Liver (tissue), 9 donors: ENCODE data around the gene KNCN. TPM values are rescaled to one million over a fixed set of nuclear protein-coding genes. Genes with fewer than 3 reads are reported as not detected.

Experiments
- DNase-seq: peaks from one replicate; pipeline ENCODE4 v3.0.0-alpha.2; 2017; ENCODE audit warnings: low spot score
- H3K27ac ChIP-seq, 2 donors: one replicate each; pipeline ENCODE4 v1.7.0; 2013; ENCODE audit warnings: inconsistent platforms in 2 of 2, low read length in 2 of 2, control low read depth in 1 of 2, low read depth in 1 of 2, mild to moderate bottlenecking in 1 of 2
- H3K27me3 ChIP-seq, 4 donors: one replicate each; pipeline versions ENCODE4 v1.6.1 to v1.7.0; 2013; ENCODE audit warnings: low read length in 3 of 4, inconsistent platforms in 1 of 4, mild to moderate bottlenecking in 1 of 4, moderate library complexity in 1 of 4; ENCODE audit not compliant: control insufficient read depth in 4 of 4, insufficient read depth in 4 of 4
- H3K36me3 ChIP-seq, 4 donors: one replicate each; pipeline versions ENCODE4 v1.6.1 to v1.7.0; 2013; ENCODE audit warnings: low read length in 3 of 4, mild to moderate bottlenecking in 3 of 4, low read depth in 1 of 4, moderate library complexity in 1 of 4; ENCODE audit not compliant: control insufficient read depth in 4 of 4, insufficient read depth in 3 of 4
- H3K4me1 ChIP-seq, 4 donors: one replicate each; pipeline versions ENCODE4 v1.6.1 to v1.7.0; 2013; ENCODE audit warnings: low read length in 3 of 4, mild to moderate bottlenecking in 3 of 4, moderate library complexity in 1 of 4; ENCODE audit not compliant: control insufficient read depth in 4 of 4, insufficient read depth in 4 of 4
- H3K4me3 ChIP-seq, 3 donors: one replicate each; pipeline versions ENCODE4 v1.6.1 to v1.7.0; 2013; ENCODE audit warnings: low read length in 3 of 3, control low read depth in 1 of 3, low read depth in 1 of 3, mild to moderate bottlenecking in 1 of 3
- H3K9ac ChIP-seq, 2 donors: one replicate each; pipeline ENCODE4 v1.7.0; 2013; ENCODE audit warnings: low read length in 2 of 2, mild to moderate bottlenecking in 2 of 2, moderate library complexity in 2 of 2, control low read depth in 1 of 2, low read depth in 1 of 2
- H3K9me3 ChIP-seq, 4 donors: one replicate each; pipeline versions ENCODE4 v1.6.1 to v1.7.0; 2013; ENCODE audit warnings: low read length in 3 of 4; ENCODE audit not compliant: control insufficient read depth in 4 of 4
- CTCF ChIP-seq: fragments of 150-350 bp; IDR thresholded peaks from 2 replicates; pipeline ENCODE4 v1.5.1; 2017; ENCODE audit warnings: improper control_type of control experiment, low read depth, low read length; ENCODE audit not compliant: missing input control
- EGR1 ChIP-seq, 2 donors: IDR thresholded peaks; 2 replicates each; pipeline ENCODE4 v1.6.1; 2016 to 2018; ENCODE audit warnings: antibody characterized with exemption in 2 of 2, low read depth in 2 of 2
- FOXA1 ChIP-seq: IDR thresholded peaks from 2 replicates; pipeline ENCODE4 v1.6.1; 2016; ENCODE audit warnings: antibody characterized with exemption
- FOXA2 ChIP-seq: IDR thresholded peaks from 2 replicates; pipeline ENCODE4 v1.6.1; 2016; ENCODE audit warnings: antibody characterized with exemption
- GABPA ChIP-seq, 2 donors: IDR thresholded peaks in 1 of 2; conservative IDR thresholded peaks in 1 of 2; 2 replicates each; pipeline ENCODE4 v1.6.1; 2016; ENCODE audit warnings: antibody characterized with exemption in 2 of 2, mild to moderate bottlenecking in 1 of 2, moderate library complexity in 1 of 2
- HNF4A ChIP-seq, 2 donors: conservative IDR thresholded peaks; 2 replicates each; pipeline ENCODE4 v1.6.1; 2016; ENCODE audit warnings: antibody characterized with exemption in 2 of 2, mild to moderate bottlenecking in 2 of 2
- HNF4G ChIP-seq: IDR thresholded peaks from 2 replicates; pipeline ENCODE4 v1.6.1; 2016; ENCODE audit warnings: antibody characterized with exemption
- JUND ChIP-seq, 2 donors: IDR thresholded peaks; 2 replicates each; pipeline ENCODE4 v1.6.1; 2016; ENCODE audit warnings: antibody characterized with exemption in 2 of 2
- NR2F2 ChIP-seq: IDR thresholded peaks from 2 replicates; pipeline ENCODE4 v1.6.1; 2016; ENCODE audit warnings: antibody characterized with exemption
- RAD21 ChIP-seq, 2 donors: IDR thresholded peaks; 2 replicates each; pipeline ENCODE4 v1.6.1; 2016; ENCODE audit warnings: antibody characterized with exemption in 2 of 2, mild to moderate bottlenecking in 2 of 2
- REST ChIP-seq: IDR thresholded peaks from 2 replicates; pipeline ENCODE4 v1.6.1; 2016; ENCODE audit warnings: antibody characterized with exemption, mild to moderate bottlenecking
- RXRA ChIP-seq, 2 donors: IDR thresholded peaks; 2 replicates each; pipeline ENCODE4 v1.6.1; 2017 to 2018; ENCODE audit warnings: antibody characterized with exemption in 2 of 2, mild to moderate bottlenecking in 1 of 2
- SP1 ChIP-seq: IDR thresholded peaks from 2 replicates; pipeline ENCODE4 v1.6.1; 2018; ENCODE audit warnings: antibody characterized with exemption, mild to moderate bottlenecking
- TAF1 ChIP-seq: conservative IDR thresholded peaks from 2 replicates; pipeline ENCODE4 v1.6.1; 2016; ENCODE audit warnings: antibody characterized with exemption, mild to moderate bottlenecking
- YY1 ChIP-seq: IDR thresholded peaks from 2 replicates; pipeline ENCODE4 v1.6.1; 2016; ENCODE audit warnings: antibody characterized with exemption, mild to moderate bottlenecking
- WGBS: extraction: QIAGEN DNeasy Blood & Tissue Kit; methylation state at CpG from one replicate; pipeline ENCODE4 v1.1.7; 2013; 5-methylcytosine and 5-hydroxymethylcytosine counted together
- polyA plus RNA-seq, 2 donors: library from polyadenylated mRNA; stranded (reverse) in 1 of 2; unstranded in 1 of 2; fragments of 200-250 nt in 1 of 2; fragments of >200 nt in 1 of 2; fragmentation: Nextera tagmentation in 1 of 2; extraction: Ambion mirVana in 1 of 2; gene quantifications; one replicate each; pipeline versions ENCODE4 v1.2.1 to v1.2.3, GENCODE V29; 2013 to 2015
- total RNA-seq, 2 donors: library from RNA; depleted of rRNA; stranded (reverse); fragments of >200 nt; gene quantifications; one replicate each; pipeline ENCODE4 v1.2.3, GENCODE V29; 2014
- TF ChIP-seq, protein P1 (sequence below): IDR thresholded peaks from 2 replicates; pipeline ENCODE4 v1.6.1; 2016; ENCODE audit warnings: antibody characterized with exemption
- TF ChIP-seq, protein P2 (sequence below): IDR thresholded peaks from 2 replicates; pipeline ENCODE4 v1.6.1; 2016; ENCODE audit warnings: antibody characterized with exemption
- TF ChIP-seq, protein P3 (sequence below): IDR thresholded peaks from 2 replicates; pipeline ENCODE4 v1.6.1; 2016; ENCODE audit warnings: antibody characterized with exemption
- donor health status: healthy.
- donor health status: healthy.
- donor health status: healthy.
- donor health status: healthy.
- donor health status: healthy.

The KNCN gene
- total and polyA plus RNA-seq, 4 donors: not detected

DNA sequence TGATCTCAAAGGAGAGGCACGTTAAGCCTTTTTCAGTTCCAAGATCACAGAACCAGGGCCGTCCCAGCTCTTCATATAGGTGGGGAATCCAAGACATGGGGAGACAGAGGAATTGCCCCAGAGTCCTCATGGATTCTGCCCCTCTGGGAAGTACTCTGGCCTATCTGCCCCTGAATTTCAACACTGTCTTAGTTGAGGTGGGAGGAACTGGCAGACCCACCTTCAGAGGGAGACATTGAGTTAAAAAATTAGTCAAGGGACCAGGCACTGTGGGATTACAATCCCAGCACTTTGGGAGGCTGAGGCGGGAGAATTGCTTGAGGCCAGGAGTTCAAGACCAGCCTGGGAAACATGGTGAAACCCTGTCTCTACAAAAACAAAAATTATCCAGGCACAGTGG is 2.1 kb upstream of the KNCN start:
- no peak for DNase-seq
- Histone ChIP-seq H3K27ac (no peak overlapping the region), H3K4me1 (no peaks in the 10 kb centered on the region), H3K4me3 (no peak overlapping the region), H3K9ac (no peak overlapping the region), H3K9me3 (no peaks in the 10 kb centered on the region), H3K36me3 (peaks cover 0 to 10% (median 5%) of the 10 kb centered on the region in 4 donors), H3K27me3 (no peaks in the 10 kb centered on the region)
- TF ChIP-seq TAF1 (no peak), FOXA1 (no peak), SP1 (no peak), HNF4A (conservative IDR thresholded peaks at IDR 0.05) (no peak), EGR1 (IDR thresholded peaks at IDR 0.05; ENCODE audit: low read depth in 2 of 2) (no peak), YY1 (no peak), GABPA (IDR thresholded peaks at IDR 0.05 in 1 of 2, conservative IDR thresholded peaks at IDR 0.05 in 1 of 2) (no peak), HNF4G (no peak), FOXA2 (no peak), RXRA (IDR thresholded peaks at IDR 0.05) (no peak), CTCF (no peak), RAD21 (IDR thresholded peaks at IDR 0.05) (no peak), REST (no peak), JUND (IDR thresholded peaks at IDR 0.05) (no peak), NR2F2 (no peak)
- TF ChIP-seq, protein P1, sequence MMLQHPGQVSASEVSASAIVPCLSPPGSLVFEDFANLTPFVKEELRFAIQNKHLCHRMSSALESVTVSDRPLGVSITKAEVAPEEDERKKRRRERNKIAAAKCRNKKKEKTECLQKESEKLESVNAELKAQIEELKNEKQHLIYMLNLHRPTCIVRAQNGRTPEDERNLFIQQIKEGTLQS: no peak
- TF ChIP-seq, protein P2, sequence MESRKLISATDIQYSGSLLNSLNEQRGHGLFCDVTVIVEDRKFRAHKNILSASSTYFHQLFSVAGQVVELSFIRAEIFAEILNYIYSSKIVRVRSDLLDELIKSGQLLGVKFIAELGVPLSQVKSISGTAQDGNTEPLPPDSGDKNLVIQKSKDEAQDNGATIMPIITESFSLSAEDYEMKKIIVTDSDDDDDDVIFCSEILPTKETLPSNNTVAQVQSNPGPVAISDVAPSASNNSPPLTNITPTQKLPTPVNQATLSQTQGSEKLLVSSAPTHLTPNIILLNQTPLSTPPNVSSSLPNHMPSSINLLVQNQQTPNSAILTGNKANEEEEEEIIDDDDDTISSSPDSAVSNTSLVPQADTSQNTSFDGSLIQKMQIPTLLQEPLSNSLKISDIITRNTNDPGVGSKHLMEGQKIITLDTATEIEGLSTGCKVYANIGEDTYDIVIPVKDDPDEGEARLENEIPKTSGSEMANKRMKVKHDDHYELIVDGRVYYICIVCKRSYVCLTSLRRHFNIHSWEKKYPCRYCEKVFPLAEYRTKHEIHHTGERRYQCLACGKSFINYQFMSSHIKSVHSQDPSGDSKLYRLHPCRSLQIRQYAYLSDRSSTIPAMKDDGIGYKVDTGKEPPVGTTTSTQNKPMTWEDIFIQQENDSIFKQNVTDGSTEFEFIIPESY: no peak
- TF ChIP-seq, protein P3, sequence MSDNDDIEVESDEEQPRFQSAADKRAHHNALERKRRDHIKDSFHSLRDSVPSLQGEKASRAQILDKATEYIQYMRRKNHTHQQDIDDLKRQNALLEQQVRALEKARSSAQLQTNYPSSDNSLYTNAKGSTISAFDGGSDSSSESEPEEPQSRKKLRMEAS: no peak
- 96% methylated on average over 3 of the region's 3 CpGs for WGBS
